Measurements from ENCODE around the gene KCNC4. TPM values are rescaled to one million over a fixed set of nuclear protein-coding genes. Genes with fewer than 3 reads are reported as not detected.

The KCNC4 gene
- total RNA-seq, 6 donors from 2014 or later, result 2.5 to 11.9 (median 4.4) TPM

DNA sequence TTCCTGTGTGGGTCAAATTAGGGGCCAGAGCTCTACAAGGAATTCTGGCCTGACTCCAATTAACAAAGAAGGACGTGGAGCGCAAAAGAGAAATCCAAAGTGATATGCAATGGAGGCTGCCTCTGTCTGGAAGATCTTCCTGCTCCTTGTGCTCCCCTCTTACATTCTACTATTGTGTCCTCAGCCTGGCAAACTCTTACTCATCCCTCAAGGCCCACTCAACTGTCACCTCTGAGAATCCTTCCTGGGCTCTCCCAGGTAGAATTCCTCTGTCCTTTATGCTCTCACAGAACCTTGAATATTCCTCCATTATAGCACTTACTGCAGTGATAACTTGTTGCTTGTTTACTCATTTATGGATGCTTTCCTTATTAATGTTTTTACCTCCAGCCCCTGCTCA lies 31.4 kb downstream of the KCNC4 start:
- ATAC-seq (ENCODE audit: low FRiP score in 2 of 2), result no peak

GRCh38 chr1:110242062-110242461 lies 31.9 kb downstream of the KCNC4 start:
- Histone ChIP-seq H3K36me3 (no peaks in the 10 kb centered on the region), H3K4me3 (no peak overlapping the region), H3K9me3 (no peaks in the 10 kb centered on the region), H3K4me1 (peaks cover 5 to 9% (median 8%) of the 10 kb centered on the region in 4 donors), H3K27me3 (no peaks in the 10 kb centered on the region), H3K27ac (no peak overlapping the region)
- DNase-seq (no peak), ATAC-seq (ENCODE audit: low FRiP score in 2 of 2) (no peak)
- TF ChIP-seq CTCF (IDR thresholded peaks at IDR 0.05) (no peak), POLR2A (IDR thresholded peaks at IDR 0.05) (no peak), POLR2AphosphoS5 (IDR thresholded peaks at IDR 0.05) (no peak), EP300 (IDR thresholded peaks at IDR 0.05) (no peak)
- WGBS, 2 donors, result 95 to 96% methylated on average over 3 to 4 of the region's 4 CpGs

More for the DNA sequence above, 31.4 kb downstream of the KCNC4 start:
- Histone ChIP-seq H3K27me3 (no peaks in the 10 kb centered on the region), H3K4me3 (no peak overlapping the region), H3K36me3 (no peaks in the 10 kb centered on the region), H3K9me3 (no peaks in the 10 kb centered on the region), H3K27ac (no peak overlapping the region), H3K4me1 (peaks cover 5 to 9% (median 8%) of the 10 kb centered on the region in 4 donors)
- no peak for TF ChIP-seq POLR2A (IDR thresholded peaks at IDR 0.05)
- TF ChIP-seq EP300 (IDR thresholded peaks at IDR 0.05), result no peak
- TF ChIP-seq CTCF (IDR thresholded peaks at IDR 0.05), result no peak
- TF ChIP-seq POLR2AphosphoS5 (IDR thresholded peaks at IDR 0.05), result no peak
- 26 to 28% methylated on average over 2 of the region's 2 CpGs for WGBS, 2 donors
- no peak for DNase-seq

- 84 to 93% methylated on average over 3 to 4 of the region's 4 CpGs for WGBS, 2 donors
- Histone ChIP-seq H3K27me3 (no peaks in the 10 kb centered on the region), H3K4me3 (no peak overlapping the region), H3K4me1 (peaks cover 5 to 9% (median 8%) of the 10 kb centered on the region in 4 donors), H3K36me3 (no peaks in the 10 kb centered on the region), H3K27ac (no peak overlapping the region), H3K9me3 (no peaks in the 10 kb centered on the region)
- DNase-seq, result no peak
- TF ChIP-seq CTCF (IDR thresholded peaks at IDR 0.05), result no peak
- no peak for TF ChIP-seq POLR2A (IDR thresholded peaks at IDR 0.05)
- TF ChIP-seq EP300 (IDR thresholded peaks at IDR 0.05), result no peak
- TF ChIP-seq POLR2AphosphoS5 (IDR thresholded peaks at IDR 0.05), result no peak
- no peak for ATAC-seq (ENCODE audit: low FRiP score in 2 of 2)
Measured at GRCh38 chr1:110242731-110243130, 32.6 kb downstream of the KCNC4 start.

- no peaks in the 10 kb centered on the region for H3K9me3 ChIP-seq
- no peak for DNase-seq
- H3K27me3 ChIP-seq, result no peaks in the 10 kb centered on the region
- H3K4me1 ChIP-seq, result peaks cover 5 to 9% (median 8%) of the 10 kb centered on the region in 4 donors
- no peak overlapping the region for H3K27ac ChIP-seq
- H3K36me3 ChIP-seq, result no peaks in the 10 kb centered on the region
- TF ChIP-seq CTCF (IDR thresholded peaks at IDR 0.05) (no peak), POLR2AphosphoS5 (IDR thresholded peaks at IDR 0.05) (no peak), POLR2A (IDR thresholded peaks at IDR 0.05) (no peak), EP300 (IDR thresholded peaks at IDR 0.05) (no peak)
- H3K4me3 ChIP-seq, result no peak overlapping the region
- WGBS, 2 donors, result 67 to 79% methylated on average over 7 of the region's 7 CpGs
- ATAC-seq (ENCODE audit: low FRiP score in 2 of 2), result no peak
Measured at GRCh38 chr1:110243146-110243545, 33.0 kb downstream of the KCNC4 start.

GRCh38 chr1:110243574-110243973 lies 33.5 kb downstream of the KCNC4 start:
- Histone ChIP-seq H3K9me3 (no peaks in the 10 kb centered on the region), H3K27ac (no peak overlapping the region), H3K36me3 (no peaks in the 10 kb centered on the region), H3K4me1 (peaks cover 5 to 9% (median 8%) of the 10 kb centered on the region in 4 donors), H3K4me3 (no peak overlapping the region), H3K27me3 (no peaks in the 10 kb centered on the region)
- WGBS, 2 donors, result 23 to 53% methylated on average over 9 of the region's 9 CpGs
- DNase-seq (no peak), ATAC-seq (ENCODE audit: low FRiP score in 2 of 2) (no peak)
- TF ChIP-seq CTCF (IDR thresholded peaks at IDR 0.05) (no peak), POLR2AphosphoS5 (IDR thresholded peaks at IDR 0.05) (no peak), POLR2A (IDR thresholded peaks at IDR 0.05) (no peak), EP300 (IDR thresholded peaks at IDR 0.05) (no peak)
